GM19395 (cell line): ENCODE data around the gene LCE7A.

ENCODE experiments used
- ATAC-seq: cut with Tn5 transposase; IDR thresholded peaks from one replicate; pipeline ENCODE4 v1.9.1; 2021; ENCODE audit warnings: mild to moderate bottlenecking, moderate library complexity; ENCODE audit not compliant: unreplicated experiment

The LCE7A gene, protein sequence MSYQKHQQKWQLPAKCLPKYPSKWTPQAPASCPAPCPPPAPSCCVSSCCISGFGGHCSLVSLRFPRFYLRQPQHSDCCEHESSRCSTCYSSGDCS

GRCh38 chr1:152859696-152860095, at the start of gene LCE7A:
LCE7A (plus strand) TSS chr1:152859996; CDS start chr1:152860698, 702 bp downstream.
- no peak for ATAC-seq

DNA sequence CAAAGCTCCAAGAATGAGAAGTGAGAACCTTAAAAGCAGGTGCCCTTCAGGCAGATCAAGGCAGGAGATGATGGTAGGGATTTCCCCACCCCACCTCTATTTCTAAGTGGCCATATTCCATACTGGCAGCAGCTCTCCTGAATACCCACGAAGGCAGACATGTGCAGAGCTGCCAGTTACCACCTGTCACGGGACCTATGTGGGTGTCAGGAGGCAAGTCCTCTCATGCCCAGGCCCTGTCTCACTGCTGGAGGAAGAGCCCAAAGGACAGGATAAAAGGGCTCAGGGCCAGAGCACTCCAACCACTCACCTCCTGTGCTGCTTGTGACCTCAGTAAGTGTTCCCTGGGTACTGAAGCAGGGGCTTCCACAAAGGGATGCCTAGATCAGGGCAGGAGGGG, 48.7 kb upstream of the LCE7A start:
- no peak for ATAC-seq

- ATAC-seq: no peak
Observed at GRCh38 chr1:152811671-152812070, 48.1 kb upstream of the LCE7A start, which contains the start of gene LCE1B. LCE1B (plus strand) TSS chr1:152811971; CDS start chr1:152812447, 476 bp downstream.

GRCh38 chr1:152817309-152817708, 42.5 kb upstream of the LCE7A start:
- no peak for ATAC-seq

- ATAC-seq: no peak
Observed at GRCh38 chr1:152823294-152823693, 36.5 kb upstream of the LCE7A start.

- no peak for ATAC-seq
Observed at GRCh38 chr1:152824964-152825363, 34.8 kb upstream of the LCE7A start.

DNA sequence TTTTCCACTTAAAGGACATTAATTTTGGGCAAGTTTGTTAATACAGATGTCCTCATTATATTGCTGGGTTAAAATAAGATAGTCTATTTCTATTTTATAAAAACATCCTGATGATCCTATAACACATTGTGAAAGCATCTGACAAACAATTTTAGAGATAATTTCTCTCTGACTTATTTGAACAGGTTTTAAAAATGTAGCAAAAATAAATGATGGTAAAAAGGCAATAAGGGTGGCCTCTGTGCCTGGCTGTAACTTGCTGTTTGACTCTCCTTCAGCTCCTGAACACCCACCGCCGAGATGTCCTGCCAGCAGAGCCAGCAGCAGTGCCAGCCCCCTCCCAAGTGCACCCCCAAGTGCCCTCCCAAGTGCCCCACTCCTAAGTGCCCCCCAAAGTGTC, 32.6 kb upstream of the LCE7A start, which contains the start of gene LCE1A:
TSS of gene LCE1A (plus strand) at position 301 of the 400 bp plus-strand sequence. CDS start at position 301, 0 bp downstream.
- no peak for ATAC-seq

- no peak for ATAC-seq
Observed at GRCh38 chr1:152836870-152837269, 22.9 kb upstream of the LCE7A start.

GRCh38 chr1:152842556-152842955, 17.2 kb upstream of the LCE7A start, which contains the start of gene LCE6A:
LCE6A (plus strand) TSS chr1:152842856; CDS start chr1:152843521, 665 bp downstream.
- ATAC-seq: no peak

DNA sequence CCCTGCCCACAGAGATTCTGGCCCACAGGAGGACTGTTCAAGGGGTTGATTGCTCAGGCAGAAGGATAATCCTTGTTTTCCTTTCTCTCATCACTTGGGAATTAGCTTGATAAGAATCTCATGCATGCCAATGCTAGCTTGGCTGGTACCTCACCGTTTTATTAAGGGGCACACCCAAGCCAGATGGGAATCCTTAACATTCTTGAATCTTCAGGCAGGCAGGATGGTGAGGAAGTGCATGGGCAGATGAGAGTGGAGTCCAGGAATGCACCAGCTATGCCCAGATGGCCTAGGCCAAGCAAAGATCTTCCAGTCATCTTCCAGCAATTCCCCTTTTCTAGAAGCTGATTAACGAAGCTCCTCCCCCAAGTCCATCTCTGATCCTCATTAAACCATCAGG, 4.1 kb upstream of the LCE7A start:
- no peak for ATAC-seq

DNA sequence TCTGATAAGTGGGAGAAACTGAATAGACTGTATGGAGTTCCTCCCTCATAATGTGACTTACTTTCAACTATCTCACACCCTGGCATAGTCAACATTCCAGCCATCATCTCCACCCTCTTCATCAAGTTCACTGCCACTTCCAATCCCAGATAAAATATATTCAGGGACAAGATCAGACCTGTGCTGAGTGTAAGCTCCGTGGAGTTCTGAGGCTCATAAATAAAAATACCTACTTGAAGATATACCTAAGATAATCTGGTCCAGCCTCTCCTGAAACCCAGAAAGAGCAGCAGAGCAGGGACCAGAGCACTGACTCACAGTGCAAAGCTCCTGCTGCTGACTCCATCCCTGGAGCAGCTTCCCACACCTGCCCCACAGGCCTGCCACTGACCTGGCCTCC, 1.7 kb upstream of the LCE7A start:
- no peak for ATAC-seq

DNA sequence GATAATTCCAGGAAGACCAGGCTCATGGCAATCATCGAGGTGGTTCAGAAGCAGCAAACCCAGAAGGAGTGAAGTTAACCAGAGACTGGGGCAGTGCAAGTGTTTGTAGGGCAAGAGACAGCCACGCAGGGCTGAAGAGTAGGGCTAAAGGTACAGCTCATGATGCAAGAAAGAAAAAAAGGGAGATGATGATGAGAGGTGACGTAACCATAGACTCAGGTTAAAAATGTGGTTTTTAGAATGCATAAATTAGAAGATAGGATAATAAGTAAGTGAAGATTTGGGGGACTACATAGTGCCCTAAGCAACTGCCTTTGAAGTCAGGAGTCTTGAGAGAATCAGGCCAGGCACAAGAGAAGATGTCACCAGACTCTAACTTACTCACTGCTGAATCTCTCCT, 333 bp downstream of the LCE7A start:
- no peak for ATAC-seq

DNA sequence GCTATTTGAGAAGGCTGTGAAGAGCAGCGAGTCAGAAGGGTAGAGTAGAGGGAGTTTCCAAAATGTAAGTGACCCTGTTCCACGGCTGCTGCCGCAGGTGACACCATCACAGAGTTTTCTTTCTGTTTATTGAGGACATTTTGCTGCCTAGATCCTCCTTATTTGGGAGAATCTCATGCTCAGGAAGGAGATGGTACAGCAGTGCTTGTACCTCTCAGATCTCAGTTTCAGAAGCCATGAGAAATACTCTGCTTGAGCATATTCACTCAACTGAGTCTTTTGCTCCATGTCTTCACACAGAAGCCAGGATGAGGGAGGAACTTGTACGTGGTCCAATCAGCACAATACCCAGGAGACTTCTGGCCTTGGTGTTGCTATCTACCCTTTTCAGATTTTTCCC, 1.6 kb downstream of the LCE7A start:
- ATAC-seq: no peak

- ATAC-seq: no peak
Observed at GRCh38 chr1:152864443-152864842, 4.6 kb downstream of the LCE7A start.

GRCh38 chr1:152866321-152866720, 6.5 kb downstream of the LCE7A start:
- no peak for ATAC-seq

DNA sequence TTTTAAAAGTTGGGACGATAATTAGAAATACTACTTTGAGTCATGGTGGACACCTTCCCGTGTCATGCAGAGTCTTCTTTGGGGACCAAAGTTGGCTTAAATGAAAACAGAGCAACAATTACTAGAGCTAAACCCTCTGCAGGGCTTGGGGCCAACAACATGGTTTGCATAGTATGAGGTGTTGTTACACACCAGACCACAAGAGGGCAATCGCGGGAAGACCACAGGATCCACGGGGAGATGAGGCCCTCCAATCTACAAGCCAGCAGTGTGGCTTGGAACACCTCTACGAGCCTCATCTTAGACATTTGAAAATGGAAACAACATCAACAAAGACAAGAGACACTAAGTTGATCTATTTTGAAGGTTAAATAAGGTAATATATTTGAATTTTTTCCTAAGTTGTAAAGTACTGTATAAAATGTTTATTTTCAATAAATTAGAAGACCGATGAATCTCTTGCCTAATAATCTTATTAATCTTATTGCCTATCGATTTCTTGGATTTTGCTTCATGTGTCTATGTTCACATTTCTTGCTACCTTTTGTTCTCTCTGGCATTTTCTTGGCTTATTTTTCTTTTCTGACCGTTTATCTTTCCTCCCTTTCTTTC, 10.1 kb downstream of the LCE7A start:
- no peak for ATAC-seq

DNA sequence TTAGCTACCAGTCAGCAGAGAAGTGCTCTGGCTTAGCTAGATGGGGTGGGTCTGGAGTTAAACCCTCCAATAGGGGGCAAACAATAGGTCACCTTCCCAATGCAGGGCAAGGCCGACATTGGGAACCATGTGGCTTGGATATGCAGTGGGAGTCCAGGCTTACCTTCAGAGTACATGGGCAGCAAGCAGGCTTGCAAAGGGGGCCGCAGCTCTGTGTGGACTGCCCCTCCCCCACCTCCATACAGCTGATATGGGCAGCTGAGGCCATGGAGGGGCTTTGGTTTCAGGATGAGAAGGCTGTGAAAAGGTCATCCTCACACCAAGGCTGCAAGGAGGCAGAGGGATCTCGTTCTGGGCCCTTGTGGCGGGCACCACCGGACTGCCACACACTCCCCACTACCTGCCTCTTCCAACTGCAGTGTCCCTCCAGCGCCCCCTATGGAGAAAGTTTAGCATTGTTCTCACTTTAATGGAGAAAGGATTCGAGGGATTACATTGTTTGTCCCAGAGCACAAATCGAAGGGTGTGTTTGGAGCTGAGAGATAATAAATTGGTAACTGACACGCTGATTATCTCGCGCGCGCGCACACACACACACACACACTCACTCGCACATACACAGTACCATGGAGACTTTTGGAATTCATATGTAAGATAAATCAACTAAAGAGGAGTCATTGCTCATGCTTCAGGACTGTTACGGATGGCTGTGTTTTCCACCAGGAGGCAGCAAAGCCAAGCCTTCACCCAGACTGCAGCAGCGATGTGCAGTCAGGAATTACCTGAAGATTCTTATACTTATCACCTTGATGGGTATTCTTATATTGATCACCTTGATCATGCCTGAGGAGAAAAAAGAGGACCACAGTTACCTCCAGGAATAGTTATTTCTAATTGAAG, 11.3 kb downstream of the LCE7A start:
- no peak for ATAC-seq

- ATAC-seq: no peak
Observed at GRCh38 chr1:152871731-152872126, 11.9 kb downstream of the LCE7A start.

DNA sequence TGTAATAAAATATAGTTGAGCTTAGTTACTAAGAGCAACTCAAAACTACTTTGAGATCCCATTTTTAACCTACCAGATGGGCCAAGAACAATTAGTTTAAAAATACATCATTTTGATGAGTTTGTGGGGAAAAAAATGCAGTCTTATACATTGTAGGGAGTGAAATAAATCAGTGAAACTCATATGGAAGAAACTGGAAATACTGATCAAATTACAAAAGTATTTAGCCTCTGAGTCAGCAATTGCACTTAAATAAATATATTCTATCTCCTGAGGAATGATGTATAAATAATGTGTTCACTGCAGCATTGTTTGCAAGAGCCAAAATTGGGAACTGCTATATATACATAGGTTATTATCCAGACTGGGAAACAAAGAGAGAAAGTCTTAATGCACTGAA, 13.7 kb downstream of the LCE7A start:
- no peak for ATAC-seq

DNA sequence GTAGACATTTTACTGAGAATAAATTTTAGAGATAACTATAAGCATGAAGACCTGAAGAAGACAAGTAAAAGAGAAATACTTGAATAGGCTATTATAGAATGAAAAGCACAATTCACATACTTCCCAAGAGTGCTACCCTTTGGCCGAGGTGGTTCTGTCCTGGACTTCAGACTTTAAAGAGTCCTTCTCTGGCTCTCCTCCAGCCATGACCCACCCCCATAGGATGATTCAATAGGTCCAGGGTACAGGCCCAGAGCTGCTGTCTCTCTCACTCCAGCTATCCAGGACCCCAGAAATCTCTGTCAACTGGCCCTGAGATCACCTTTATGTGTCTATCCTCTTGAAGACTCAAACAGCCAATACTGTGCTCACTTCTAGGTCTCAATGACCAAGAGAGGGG, 17.0 kb downstream of the LCE7A start:
- no peak for ATAC-seq

GRCh38 chr1:152878042-152878441, 18.2 kb downstream of the LCE7A start, which contains the start of gene SMCP:
SMCP (plus strand) TSS chr1:152878322; CDS start chr1:152884423, 6,101 bp downstream.
- ATAC-seq: no peak
